ENCODE measurements around the gene AMBRA1.

AMBRA1 gene

DNA sequence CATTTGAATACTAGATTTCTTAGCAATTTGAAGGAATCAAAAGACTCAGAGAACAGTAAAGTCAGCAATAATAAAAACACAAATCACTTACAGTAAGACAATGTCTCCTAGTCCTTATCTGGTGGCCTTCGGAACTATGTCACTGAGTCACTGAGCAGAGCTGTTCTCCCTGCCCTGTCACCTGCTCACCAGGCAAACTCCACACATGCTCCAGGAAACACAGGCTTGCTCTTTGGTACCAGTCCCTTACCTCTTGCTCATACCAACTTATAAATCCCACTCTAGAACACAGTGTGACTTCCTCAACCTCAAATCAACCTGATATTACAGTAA, 121.2 kb downstream of the AMBRA1 start:
- DNase-seq, result no peak
- H3K27ac ChIP-seq, result no peak overlapping the region
- peaks cover 0 to 9% (median 5%) of the 10 kb centered on the region in 4 donors for H3K4me1 ChIP-seq
- no peaks in the 10 kb centered on the region for H3K27me3 ChIP-seq
- no peaks in the 10 kb centered on the region for H3K9me3 ChIP-seq
- H3K36me3 ChIP-seq, result peaks cover 5 to 8% (median 6%) of the 10 kb centered on the region in 3 donors
- intact Hi-C loops (cut with DNase I; ENCODE audit: low total_unique reads), result no loop called here
- no peak overlapping the region for H3K4me3 ChIP-seq
- TF ChIP-seq, protein P1, sequence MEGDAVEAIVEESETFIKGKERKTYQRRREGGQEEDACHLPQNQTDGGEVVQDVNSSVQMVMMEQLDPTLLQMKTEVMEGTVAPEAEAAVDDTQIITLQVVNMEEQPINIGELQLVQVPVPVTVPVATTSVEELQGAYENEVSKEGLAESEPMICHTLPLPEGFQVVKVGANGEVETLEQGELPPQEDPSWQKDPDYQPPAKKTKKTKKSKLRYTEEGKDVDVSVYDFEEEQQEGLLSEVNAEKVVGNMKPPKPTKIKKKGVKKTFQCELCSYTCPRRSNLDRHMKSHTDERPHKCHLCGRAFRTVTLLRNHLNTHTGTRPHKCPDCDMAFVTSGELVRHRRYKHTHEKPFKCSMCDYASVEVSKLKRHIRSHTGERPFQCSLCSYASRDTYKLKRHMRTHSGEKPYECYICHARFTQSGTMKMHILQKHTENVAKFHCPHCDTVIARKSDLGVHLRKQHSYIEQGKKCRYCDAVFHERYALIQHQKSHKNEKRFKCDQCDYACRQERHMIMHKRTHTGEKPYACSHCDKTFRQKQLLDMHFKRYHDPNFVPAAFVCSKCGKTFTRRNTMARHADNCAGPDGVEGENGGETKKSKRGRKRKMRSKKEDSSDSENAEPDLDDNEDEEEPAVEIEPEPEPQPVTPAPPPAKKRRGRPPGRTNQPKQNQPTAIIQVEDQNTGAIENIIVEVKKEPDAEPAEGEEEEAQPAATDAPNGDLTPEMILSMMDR (IDR thresholded peaks at IDR 0.05), result no peak

- peaks cover 7 to 10% (median 7%) of the 10 kb centered on the region in 3 donors for H3K36me3 ChIP-seq
- TF ChIP-seq, protein P1 (IDR thresholded peaks at IDR 0.05), result no peak
- peaks cover 0 to 9% (median 5%) of the 10 kb centered on the region in 4 donors for H3K4me1 ChIP-seq
- H3K4me3 ChIP-seq, result no peak overlapping the region
- DNase-seq, result no peak
- H3K27ac ChIP-seq, result no peak overlapping the region
- H3K9me3 ChIP-seq, result no peaks in the 10 kb centered on the region
- H3K27me3 ChIP-seq, result no peaks in the 10 kb centered on the region
- intact Hi-C loops (cut with DNase I; ENCODE audit: low total_unique reads), result no loop called here
Measured at GRCh38 chr11:46471943-46472661, 121.7 kb downstream of the AMBRA1 start.

GRCh38 chr11:46469926-46470325, 123.9 kb downstream of the AMBRA1 start:
- intact Hi-C loops (cut with DNase I; ENCODE audit: low total_unique reads), result no loop called here
- TF ChIP-seq, protein P1 (IDR thresholded peaks at IDR 0.05), result no peak
- peaks cover 7 to 10% (median 7%) of the 10 kb centered on the region in 3 donors for H3K36me3 ChIP-seq
- no peaks in the 10 kb centered on the region for H3K9me3 ChIP-seq
- DNase-seq, result no peak
- H3K27ac ChIP-seq, result no peak overlapping the region
- no peaks in the 10 kb centered on the region for H3K27me3 ChIP-seq
- no peak overlapping the region for H3K4me3 ChIP-seq
- H3K4me1 ChIP-seq, result peaks cover 0 to 9% (median 5%) of the 10 kb centered on the region in 4 donors

- Histone ChIP-seq H3K9me3 (no peaks in the 10 kb centered on the region), H3K4me1 (no peaks in the 10 kb centered on the region), H3K4me3 (no peak overlapping the region), H3K36me3 (peaks cover 7 to 10% (median 7%) of the 10 kb centered on the region in 3 donors), H3K27me3 (no peaks in the 10 kb centered on the region), H3K27ac (no peak overlapping the region)
- no peak for DNase-seq
- TF ChIP-seq, protein P1 (IDR thresholded peaks at IDR 0.05), result no peak
- intact Hi-C loops (cut with DNase I; ENCODE audit: low total_unique reads), result no loop called here
Measured at GRCh38 chr11:46465683-46466082, 128.1 kb downstream of the AMBRA1 start.

DNA sequence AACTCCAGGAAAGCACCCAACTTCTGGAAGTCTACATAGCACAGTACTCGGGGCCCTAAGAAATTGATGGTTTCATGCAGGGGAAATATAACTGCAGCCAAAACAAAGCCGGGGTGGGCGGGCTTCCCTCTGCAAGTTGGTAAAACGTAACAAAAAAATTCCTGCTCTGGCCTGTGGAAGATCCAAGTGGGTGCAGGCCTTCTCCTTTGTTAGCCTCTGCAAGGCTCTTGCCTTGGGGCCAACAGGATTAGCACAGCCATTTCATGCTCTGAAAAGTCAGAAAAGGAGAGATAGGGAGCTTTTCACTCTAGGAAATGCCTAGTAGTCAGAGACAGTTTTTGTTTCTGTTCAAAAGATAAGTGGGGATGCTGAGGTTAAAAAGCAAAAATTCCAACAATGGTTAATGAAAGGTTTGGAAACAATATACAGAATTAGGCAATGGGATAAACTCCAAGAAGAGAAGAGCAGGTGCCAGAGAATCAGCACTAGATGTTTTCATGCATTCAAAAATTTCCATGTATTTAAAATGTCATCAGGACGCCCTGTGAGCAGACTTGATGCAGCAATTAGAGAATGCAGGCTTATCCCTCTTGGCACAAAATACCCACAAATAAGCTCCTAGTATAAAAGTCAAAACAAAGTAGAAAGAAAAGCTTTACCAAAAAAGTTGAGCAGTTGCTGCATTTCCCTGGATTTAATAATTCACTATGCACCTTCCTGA, 130.0 kb downstream of the AMBRA1 start:
- Histone ChIP-seq H3K27ac (no peak overlapping the region), H3K27me3 (no peaks in the 10 kb centered on the region), H3K9me3 (no peaks in the 10 kb centered on the region), H3K4me3 (no peak overlapping the region), H3K36me3 (peaks cover 7 to 10% (median 7%) of the 10 kb centered on the region in 3 donors), H3K4me1 (no peaks in the 10 kb centered on the region)
- intact Hi-C loops (cut with DNase I; ENCODE audit: low total_unique reads), result no loop called here
- TF ChIP-seq, protein P1 (IDR thresholded peaks at IDR 0.05), result no peak
- no peak for DNase-seq
